HCT116 (cell line): ENCODE results near the gene VAPA.

Source experiments
- EGR1 ChIP-seq: IDR thresholded peaks from 2 replicates; pipeline ENCODE4 v1.6.1; 2012; ENCODE audit warnings: low read depth
- EZH2 ChIP-seq: fragments of 200-600 bp; sonication (generic); IDR thresholded peaks from 2 replicates; pipeline ENCODE4 v1.6.1; 2017; ENCODE audit warnings: antibody characterized with exemption, mixed run types
- EZH2phosphoT487 ChIP-seq: fragments of 200-600 bp; IDR thresholded peaks from 2 replicates; pipeline ENCODE4 v1.6.1; 2018; ENCODE audit warnings: antibody characterized with exemption, borderline replicate concordance
- FOSL1 ChIP-seq: IDR thresholded peaks from 2 replicates; pipeline ENCODE4 v1.6.1; 2012; ENCODE audit warnings: low read depth
- POLR2A ChIP-seq: IDR thresholded peaks from 2 replicates; pipeline ENCODE4 v1.7.0; 2011; ENCODE audit warnings: borderline replicate concordance; ENCODE audit not compliant: insufficient read depth, insufficient read length; ENCODE audit errors: extremely low read depth
- POLR2AphosphoS5 ChIP-seq: IDR thresholded peaks from 2 replicates; pipeline ENCODE4 v1.6.1; 2011; ENCODE audit warnings: mild to moderate bottlenecking, low read depth, low read length, moderate library complexity
- RAD21 ChIP-seq: IDR thresholded peaks from 2 replicates; pipeline ENCODE4 v1.6.1; 2012; ENCODE audit warnings: low read depth, mild to moderate bottlenecking
- SRF ChIP-seq: IDR thresholded peaks from 2 replicates; pipeline ENCODE4 v1.6.1; 2012; ENCODE audit warnings: low read depth
- YY1 ChIP-seq: IDR thresholded peaks from 2 replicates; pipeline ENCODE4 v1.6.1; 2011; ENCODE audit warnings: low read length, low read depth, moderate library complexity, mild to moderate bottlenecking; ENCODE audit not compliant: insufficient replicate concordance; ENCODE audit errors: extremely low read depth
- ZNF274 ChIP-seq: fragments of 200-500 bp; sonication (Bioruptor generic); IDR thresholded peaks from 2 replicates; pipeline ENCODE4 v1.6.1; 2014; ENCODE audit warnings: mild to moderate bottlenecking, low read depth, low read length, inconsistent platforms
- TF ChIP-seq, protein P1 (sequence below), 3 experiments: fragments of 200-600 bp in 1 of 3; sonication (generic) in 1 of 3; IDR thresholded peaks in 2 of 3; conservative IDR thresholded peaks in 1 of 3; 2 replicates each; pipeline ENCODE4 v1.5.1; 2012 to 2017; ENCODE audit warnings: low read depth in 2 of 3, low read length in 2 of 3, antibody characterized with exemption in 1 of 3, borderline replicate concordance in 1 of 3, control low read depth in 1 of 3, mild to moderate bottlenecking in 1 of 3, mixed read lengths in 1 of 3, mixed run types in 1 of 3, moderate library complexity in 1 of 3; ENCODE audit not compliant: insufficient read depth in 1 of 3
- TF ChIP-seq, protein P2 (sequence below): IDR thresholded peaks from 2 replicates; pipeline ENCODE4 v1.6.1; 2012
- TF ChIP-seq, protein P3 (sequence below): IDR thresholded peaks from 2 replicates; pipeline ENCODE4 v1.6.1; 2012; ENCODE audit warnings: low read depth

DNA sequence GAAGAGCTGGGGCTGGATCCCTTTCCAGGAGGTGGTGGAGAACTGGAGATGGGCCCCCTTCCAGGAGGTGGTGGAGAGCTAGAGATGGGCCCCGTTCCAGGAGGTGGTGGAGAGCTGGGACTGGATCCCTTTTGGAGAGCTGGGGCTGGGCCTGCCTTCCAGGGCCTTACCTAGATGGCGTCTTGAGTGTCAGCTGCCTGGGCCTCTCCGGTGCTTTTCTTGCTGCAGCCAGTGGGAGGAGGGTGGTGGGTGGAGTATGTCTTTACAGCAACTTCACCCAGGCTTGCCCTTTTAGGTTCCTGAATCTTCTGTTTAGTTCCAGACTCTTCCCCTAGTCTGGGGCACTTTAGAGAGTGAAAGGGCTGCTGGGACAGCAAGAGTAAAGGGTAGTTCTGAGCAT, 47.2 kb upstream of the VAPA start:
- no peak for TF ChIP-seq POLR2AphosphoS5
- no peak for TF ChIP-seq ZNF274
- TF ChIP-seq, protein P1, sequence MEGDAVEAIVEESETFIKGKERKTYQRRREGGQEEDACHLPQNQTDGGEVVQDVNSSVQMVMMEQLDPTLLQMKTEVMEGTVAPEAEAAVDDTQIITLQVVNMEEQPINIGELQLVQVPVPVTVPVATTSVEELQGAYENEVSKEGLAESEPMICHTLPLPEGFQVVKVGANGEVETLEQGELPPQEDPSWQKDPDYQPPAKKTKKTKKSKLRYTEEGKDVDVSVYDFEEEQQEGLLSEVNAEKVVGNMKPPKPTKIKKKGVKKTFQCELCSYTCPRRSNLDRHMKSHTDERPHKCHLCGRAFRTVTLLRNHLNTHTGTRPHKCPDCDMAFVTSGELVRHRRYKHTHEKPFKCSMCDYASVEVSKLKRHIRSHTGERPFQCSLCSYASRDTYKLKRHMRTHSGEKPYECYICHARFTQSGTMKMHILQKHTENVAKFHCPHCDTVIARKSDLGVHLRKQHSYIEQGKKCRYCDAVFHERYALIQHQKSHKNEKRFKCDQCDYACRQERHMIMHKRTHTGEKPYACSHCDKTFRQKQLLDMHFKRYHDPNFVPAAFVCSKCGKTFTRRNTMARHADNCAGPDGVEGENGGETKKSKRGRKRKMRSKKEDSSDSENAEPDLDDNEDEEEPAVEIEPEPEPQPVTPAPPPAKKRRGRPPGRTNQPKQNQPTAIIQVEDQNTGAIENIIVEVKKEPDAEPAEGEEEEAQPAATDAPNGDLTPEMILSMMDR (IDR thresholded peaks at IDR 0.05 in 2 of 3, conservative IDR thresholded peaks at IDR 0.05 in 1 of 3; ENCODE audit: borderline replicate concordance in 1 of 3, insufficient read depth in 1 of 3, low read depth in 2 of 3, low read length in 2 of 3): no peak
- TF ChIP-seq, protein P2, sequence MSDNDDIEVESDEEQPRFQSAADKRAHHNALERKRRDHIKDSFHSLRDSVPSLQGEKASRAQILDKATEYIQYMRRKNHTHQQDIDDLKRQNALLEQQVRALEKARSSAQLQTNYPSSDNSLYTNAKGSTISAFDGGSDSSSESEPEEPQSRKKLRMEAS: no peak
- TF ChIP-seq SRF: no peak
- TF ChIP-seq POLR2A: no peak
- no peak for TF ChIP-seq RAD21
- no peak for TF ChIP-seq YY1
- TF ChIP-seq, protein P3, sequence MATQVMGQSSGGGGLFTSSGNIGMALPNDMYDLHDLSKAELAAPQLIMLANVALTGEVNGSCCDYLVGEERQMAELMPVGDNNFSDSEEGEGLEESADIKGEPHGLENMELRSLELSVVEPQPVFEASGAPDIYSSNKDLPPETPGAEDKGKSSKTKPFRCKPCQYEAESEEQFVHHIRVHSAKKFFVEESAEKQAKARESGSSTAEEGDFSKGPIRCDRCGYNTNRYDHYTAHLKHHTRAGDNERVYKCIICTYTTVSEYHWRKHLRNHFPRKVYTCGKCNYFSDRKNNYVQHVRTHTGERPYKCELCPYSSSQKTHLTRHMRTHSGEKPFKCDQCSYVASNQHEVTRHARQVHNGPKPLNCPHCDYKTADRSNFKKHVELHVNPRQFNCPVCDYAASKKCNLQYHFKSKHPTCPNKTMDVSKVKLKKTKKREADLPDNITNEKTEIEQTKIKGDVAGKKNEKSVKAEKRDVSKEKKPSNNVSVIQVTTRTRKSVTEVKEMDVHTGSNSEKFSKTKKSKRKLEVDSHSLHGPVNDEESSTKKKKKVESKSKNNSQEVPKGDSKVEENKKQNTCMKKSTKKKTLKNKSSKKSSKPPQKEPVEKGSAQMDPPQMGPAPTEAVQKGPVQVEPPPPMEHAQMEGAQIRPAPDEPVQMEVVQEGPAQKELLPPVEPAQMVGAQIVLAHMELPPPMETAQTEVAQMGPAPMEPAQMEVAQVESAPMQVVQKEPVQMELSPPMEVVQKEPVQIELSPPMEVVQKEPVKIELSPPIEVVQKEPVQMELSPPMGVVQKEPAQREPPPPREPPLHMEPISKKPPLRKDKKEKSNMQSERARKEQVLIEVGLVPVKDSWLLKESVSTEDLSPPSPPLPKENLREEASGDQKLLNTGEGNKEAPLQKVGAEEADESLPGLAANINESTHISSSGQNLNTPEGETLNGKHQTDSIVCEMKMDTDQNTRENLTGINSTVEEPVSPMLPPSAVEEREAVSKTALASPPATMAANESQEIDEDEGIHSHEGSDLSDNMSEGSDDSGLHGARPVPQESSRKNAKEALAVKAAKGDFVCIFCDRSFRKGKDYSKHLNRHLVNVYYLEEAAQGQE: no peak
- TF ChIP-seq EZH2phosphoT487: no peak
- no peak for TF ChIP-seq EZH2
- no peak for TF ChIP-seq EGR1
- TF ChIP-seq FOSL1: no peak
